Stimulated activated CD8-positive, alpha-beta memory T cell treated with anti-CD3 and anti-CD28 coated beads, Interleukin-2, amount 100 ng/mL, for 1 hour (primary cell): ENCODE data around the gene SBSN.

ENCODE experiments used
- DNase-seq, 2 donors: peaks; one replicate each; pipeline ENCODE4 v3.0.0-alpha.2; 2020; ENCODE audit warnings: low read depth in 2 of 2

Gene SBSN

GRCh38 chr19:35509018-35509652 is 19.0 kb downstream of the SBSN start:
- DNase-seq, result peak in 1 of 2 donors; percentile 11

GRCh38 chr19:35508129-35508528 is 20.0 kb downstream of the SBSN start:
- no peak for DNase-seq

- DNase-seq, result no peak
These were observed 20.6 kb downstream of the SBSN start for GRCh38 chr19:35507561-35507960.

- no peak for DNase-seq
These were observed 22.1 kb downstream of the SBSN start for GRCh38 chr19:35506011-35506410.

GRCh38 chr19:35502751-35503150 is 25.4 kb downstream of the SBSN start:
- DNase-seq, result no peak

- DNase-seq, result no peak
These were observed 26.4 kb downstream of the SBSN start for GRCh38 chr19:35501684-35502083.

- DNase-seq, result no peak
These were observed 27.5 kb downstream of the SBSN start for GRCh38 chr19:35500611-35501010.

- no peak for DNase-seq
These were observed 29.1 kb downstream of the SBSN start for GRCh38 chr19:35498984-35499527.

- no peak for DNase-seq
These were observed 29.9 kb downstream of the SBSN start for GRCh38 chr19:35498220-35498619.

GRCh38 chr19:35497406-35497805 is 30.7 kb downstream of the SBSN start:
- no peak for DNase-seq

- DNase-seq, result peak; percentile 43 to 56
These were observed 32.7 kb downstream of the SBSN start for GRCh38 chr19:35495107-35496064.

GRCh38 chr19:35493971-35494370 is 34.1 kb downstream of the SBSN start:
- DNase-seq, result no peak

- no peak for DNase-seq
These were observed 36.2 kb downstream of the SBSN start for GRCh38 chr19:35491836-35492360.

GRCh38 chr19:35490364-35490763 is 37.7 kb downstream of the SBSN start, which contains the start of gene KRTDAP:
Gene KRTDAP, minus strand, starts transcription at chr19:35490464. Its CDS starts 22 bp downstream, at chr19:35490442.
- DNase-seq, result no peak

GRCh38 chr19:35488677-35489076 is 39.4 kb downstream of the SBSN start:
- DNase-seq, result no peak

- no peak for DNase-seq
These were observed 40.4 kb downstream of the SBSN start for GRCh38 chr19:35487656-35488182.

GRCh38 chr19:35486268-35486708 is 41.8 kb downstream of the SBSN start:
- no peak for DNase-seq

GRCh38 chr19:35484252-35485036 is 43.7 kb downstream of the SBSN start:
- no peak for DNase-seq

GRCh38 chr19:35483089-35483488 is 45.0 kb downstream of the SBSN start:
- DNase-seq, result no peak

- DNase-seq, result no peak
These were observed 49.1 kb downstream of the SBSN start for GRCh38 chr19:35478794-35479677.
